Mesenchymal stem cell (in vitro differentiated cells and primary cell): Measurements from ENCODE around the gene ST6GAL2.

Experiments used
- DNase-seq: peaks from one replicate; pipeline ENCODE4 v3.0.0-alpha.2; 2013
- H2AFZ ChIP-seq: one replicate; pipeline ENCODE4 v1.6.1; 2013; ENCODE audit warnings: low read depth, mild to moderate bottlenecking, control low read depth, inconsistent platforms, low read length, moderate library complexity
- H2AK5ac ChIP-seq: 2 replicates; pipeline ENCODE4 v1.6.1; 2013; ENCODE audit warnings: low read length, moderate library complexity, mild to moderate bottlenecking, inconsistent platforms; ENCODE audit not compliant: severe bottlenecking
- H2BK120ac ChIP-seq: one replicate; pipeline ENCODE4 v1.6.1; 2013; ENCODE audit warnings: low read depth, mild to moderate bottlenecking, inconsistent platforms, low read length, moderate library complexity
- H2BK12ac ChIP-seq, 2 experiments: one replicate each; pipeline ENCODE4 v1.6.1; 2013; ENCODE audit warnings: inconsistent platforms in 2 of 2, low read length in 2 of 2, mild to moderate bottlenecking in 2 of 2, moderate library complexity in 2 of 2, control low read depth in 1 of 2
- H2BK15ac ChIP-seq: one replicate; pipeline ENCODE4 v1.6.1; 2013; ENCODE audit warnings: mild to moderate bottlenecking, low read depth, inconsistent platforms; ENCODE audit not compliant: poor library complexity, severe bottlenecking
- H2BK5ac ChIP-seq: 2 replicates; pipeline ENCODE4 v1.6.1; 2013; ENCODE audit warnings: low read depth, mild to moderate bottlenecking, low read length, control low read depth, inconsistent platforms; ENCODE audit not compliant: poor library complexity, severe bottlenecking
- H3K14ac ChIP-seq, 2 experiments: one replicate each; pipeline ENCODE4 v1.6.1; 2013; ENCODE audit warnings: inconsistent platforms in 2 of 2, low read length in 2 of 2, control low read depth in 1 of 2, mild to moderate bottlenecking in 1 of 2, moderate library complexity in 1 of 2
- H3K18ac ChIP-seq, 2 experiments: one replicate each; pipeline ENCODE4 v1.6.1; 2013; ENCODE audit warnings: inconsistent platforms in 2 of 2, low read length in 2 of 2, control low read depth in 1 of 2, low read depth in 1 of 2, mild to moderate bottlenecking in 1 of 2
- H3K23ac ChIP-seq, 2 experiments: one replicate each; pipeline ENCODE4 v1.6.1; 2013; ENCODE audit warnings: inconsistent platforms in 2 of 2, low read length in 2 of 2, mild to moderate bottlenecking in 2 of 2, moderate library complexity in 2 of 2, control low read depth in 1 of 2
- H3K27ac ChIP-seq: 2 replicates; pipeline ENCODE4 v1.5.1; 2013; ENCODE audit warnings: mild to moderate bottlenecking, moderate library complexity, low read length, control low read depth, inconsistent platforms; ENCODE audit not compliant: poor library complexity, severe bottlenecking
- H3K27me3 ChIP-seq, 2 experiments: 2 replicates each; pipeline versions ENCODE4 v1.6.1 to v1.7.0; 2013; ENCODE audit warnings: low read length in 2 of 2, mild to moderate bottlenecking in 2 of 2, moderate library complexity in 2 of 2, control low read depth in 1 of 2, inconsistent platforms in 1 of 2; ENCODE audit not compliant: control insufficient read depth in 1 of 2, insufficient read depth in 1 of 2
- H3K36me3 ChIP-seq, 2 experiments: 2 replicates each; pipeline versions ENCODE4 v1.6.1 to v1.7.0; 2013; ENCODE audit warnings: low read length in 2 of 2, control low read depth in 1 of 2, inconsistent platforms in 1 of 2, low read depth in 1 of 2, mild to moderate bottlenecking in 1 of 2; ENCODE audit not compliant: insufficient read depth in 2 of 2, control insufficient read depth in 1 of 2
- H3K4ac ChIP-seq, 2 experiments: one replicate each; pipeline ENCODE4 v1.6.1; 2013; ENCODE audit warnings: inconsistent platforms in 2 of 2, low read length in 2 of 2, mild to moderate bottlenecking in 2 of 2, moderate library complexity in 2 of 2, control low read depth in 1 of 2, low read depth in 1 of 2
- H3K4me1 ChIP-seq: 2 replicates; pipeline ENCODE4 v1.6.1; 2013; ENCODE audit warnings: low read depth, low read length, control low read depth; ENCODE audit not compliant: control insufficient read depth, insufficient read depth
- H3K4me2 ChIP-seq: 2 replicates; pipeline ENCODE4 v1.6.1; 2013; ENCODE audit warnings: low read length, mild to moderate bottlenecking, inconsistent platforms; ENCODE audit not compliant: poor library complexity, severe bottlenecking
- H3K4me3 ChIP-seq, 2 experiments: 2 replicates each; pipeline versions ENCODE4 v1.5.1 to v1.7.0; 2013; ENCODE audit warnings: low read length in 2 of 2, mild to moderate bottlenecking in 2 of 2, control low read depth in 1 of 2, low read depth in 1 of 2; ENCODE audit not compliant: insufficient read depth in 1 of 2
- H3K79me1 ChIP-seq: replicated peaks from 2 replicates; pipeline ENCODE4 v1.6.1; 2013; ENCODE audit warnings: mild to moderate bottlenecking, control low read depth, low read length, inconsistent platforms; ENCODE audit not compliant: poor library complexity, severe bottlenecking
- H3K9ac ChIP-seq: 2 replicates; pipeline ENCODE4 v1.7.0; 2013; ENCODE audit warnings: mild to moderate bottlenecking, low read length, moderate library complexity
- H3K9me3 ChIP-seq: 2 replicates; pipeline ENCODE4 v1.7.0; 2013; ENCODE audit warnings: mild to moderate bottlenecking, low read length; ENCODE audit not compliant: control insufficient read depth
- H4K8ac ChIP-seq: one replicate; pipeline ENCODE4 v1.6.1; 2013; ENCODE audit warnings: inconsistent platforms, mild to moderate bottlenecking, low read length, moderate library complexity
- H4K91ac ChIP-seq: one replicate; pipeline ENCODE4 v1.6.1; 2013; ENCODE audit warnings: mild to moderate bottlenecking, low read length, inconsistent platforms
- WGBS: methylation state at CpG from one replicate; pipeline ENCODE4 v1.1.7; 2013; ENCODE audit warnings: mixed read lengths; 5-methylcytosine and 5-hydroxymethylcytosine counted together

Gene ST6GAL2

GRCh38 chr2:106831816-106832569, 54.0 kb downstream of the ST6GAL2 start:
- Histone ChIP-seq H3K36me3 (no peaks in the 10 kb centered on the region), H2BK12ac (no peak overlapping the region), H3K9me3 (peaks cover 3% of the 10 kb centered on the region), H3K4me2 (no peak overlapping the region), H3K79me1 (no peaks in the 10 kb centered on the region), H3K4me1 (peaks cover 2% of the 10 kb centered on the region), H2AFZ (no peak overlapping the region), H3K18ac (no peak overlapping the region), H4K91ac (no peak overlapping the region), H3K4me3 (no peak overlapping the region), H2AK5ac (no peak overlapping the region), H2BK15ac (no peak overlapping the region), H2BK5ac (no peak overlapping the region), H4K8ac (no peak overlapping the region), H2BK120ac (no peak overlapping the region), H3K23ac (no peak overlapping the region), H3K4ac (no peak overlapping the region), H3K9ac (no peak overlapping the region), H3K27ac (no peak overlapping the region), H3K14ac (no peak overlapping the region), H3K27me3 (no peaks in the 10 kb centered on the region)
- DNase-seq = no peak
- WGBS = 70% methylated on average over 6 of the region's 6 CpGs

- H4K91ac ChIP-seq = no peak overlapping the region
- no peak overlapping the region for H3K14ac ChIP-seq
- WGBS = 82% methylated on average over 2 of the region's 3 CpGs
- H2BK5ac ChIP-seq = no peak overlapping the region
- no peak overlapping the region for H2BK15ac ChIP-seq
- no peak overlapping the region for H3K4me2 ChIP-seq
- no peak overlapping the region for H3K18ac ChIP-seq
- no peak overlapping the region for H2BK12ac ChIP-seq
- no peak overlapping the region for H2AK5ac ChIP-seq
- H3K36me3 ChIP-seq = no peaks in the 10 kb centered on the region
- no peak for DNase-seq
- H4K8ac ChIP-seq = no peak overlapping the region
- no peak overlapping the region for H3K23ac ChIP-seq
- no peak overlapping the region for H3K27ac ChIP-seq
- H3K9ac ChIP-seq = no peak overlapping the region
- H3K79me1 ChIP-seq = no peaks in the 10 kb centered on the region
- peaks cover 3% of the 10 kb centered on the region for H3K4me1 ChIP-seq
- peaks cover 3% of the 10 kb centered on the region for H3K9me3 ChIP-seq
- H3K4ac ChIP-seq = no peak overlapping the region
- H3K4me3 ChIP-seq = no peak overlapping the region
- H3K27me3 ChIP-seq = no peaks in the 10 kb centered on the region
- H2AFZ ChIP-seq = no peak overlapping the region
- no peak overlapping the region for H2BK120ac ChIP-seq
Observed at GRCh38 chr2:106831241-106831640, 54.7 kb downstream of the ST6GAL2 start.

GRCh38 chr2:106830191-106830590, 55.8 kb downstream of the ST6GAL2 start:
- H3K36me3 ChIP-seq = no peaks in the 10 kb centered on the region

GRCh38 chr2:106828119-106828518, 57.8 kb downstream of the ST6GAL2 start:
- Histone ChIP-seq H3K4me1 (peaks cover 3% of the 10 kb centered on the region), H2BK12ac (no peak overlapping the region), H2BK15ac (no peak overlapping the region), H2AFZ (no peak overlapping the region), H2BK5ac (no peak overlapping the region), H3K27ac (no peak overlapping the region), H3K79me1 (no peaks in the 10 kb centered on the region), H3K4ac (no peak overlapping the region), H4K91ac (no peak overlapping the region), H3K4me3 (no peak overlapping the region), H2AK5ac (no peak overlapping the region), H3K9ac (no peak overlapping the region), H3K4me2 (no peak overlapping the region), H3K27me3 (no peaks in the 10 kb centered on the region), H4K8ac (no peak overlapping the region), H2BK120ac (no peak overlapping the region), H3K36me3 (peaks cover 0 to 8% of the 10 kb centered on the region in 2 experiments), H3K23ac (no peak overlapping the region), H3K9me3 (peaks cover 15% of the 10 kb centered on the region), H3K14ac (no peak overlapping the region), H3K18ac (no peak overlapping the region)
- no peak for DNase-seq

More at GRCh38 chr2:106830191-106830590, 55.8 kb downstream of the ST6GAL2 start:
- no peak overlapping the region for H3K23ac ChIP-seq
- no peak overlapping the region for H3K9ac ChIP-seq
- no peak overlapping the region for H2AFZ ChIP-seq
- no peak overlapping the region for H3K14ac ChIP-seq
- no peak overlapping the region for H4K91ac ChIP-seq
- H3K9me3 ChIP-seq = peaks cover 6% of the 10 kb centered on the region
- H4K8ac ChIP-seq = no peak overlapping the region
- WGBS = 88% methylated on average over 6 of the region's 7 CpGs
- H2BK5ac ChIP-seq = no peak overlapping the region
- no peak overlapping the region for H3K4ac ChIP-seq
- no peak overlapping the region for H2BK120ac ChIP-seq
- no peak overlapping the region for H3K4me3 ChIP-seq
- H3K4me1 ChIP-seq = peaks cover 3% of the 10 kb centered on the region
- no peaks in the 10 kb centered on the region for H3K79me1 ChIP-seq
- H3K4me2 ChIP-seq = no peak overlapping the region
- no peak for DNase-seq
- no peaks in the 10 kb centered on the region for H3K27me3 ChIP-seq
- H2BK15ac ChIP-seq = no peak overlapping the region
- no peak overlapping the region for H3K27ac ChIP-seq
- no peak overlapping the region for H3K18ac ChIP-seq
- H2AK5ac ChIP-seq = no peak overlapping the region
- H2BK12ac ChIP-seq = no peak overlapping the region
